Jurkat, Clone E6-1 (cell line): ENCODE measurements around the gene NEDD4L.
"Not testable (repeated sequence)": the region's sequence is repeated elsewhere in the genome, so short reads cannot be mapped to it uniquely, and the experiment has no call there.

Experiments
- DNase-seq: peaks from one replicate; pipeline ENCODE4 v3.0.0-alpha.2; 2011; ENCODE audit warnings: low read depth, low spot score
- H3K4me3 ChIP-seq: 2 replicates; pipeline ENCODE4 v1.5.1; 2011; ENCODE audit warnings: mild to moderate bottlenecking, low read length, control low read depth, moderate library complexity

The NEDD4L gene

GRCh38 chr18:58362027-58362575 lies 318.1 kb downstream of the NEDD4L start:
- no peak for DNase-seq
- H3K4me3 ChIP-seq, result no peak overlapping the region

GRCh38 chr18:58362829-58363271 lies 318.8 kb downstream of the NEDD4L start:
- no peak overlapping the region for H3K4me3 ChIP-seq
- no peak for DNase-seq

GRCh38 chr18:58363767-58364540 lies 319.9 kb downstream of the NEDD4L start:
- no peak for DNase-seq
- H3K4me3 ChIP-seq, result no peak overlapping the region

GRCh38 chr18:58364876-58365528 lies 321.0 kb downstream of the NEDD4L start:
- no peak overlapping the region for H3K4me3 ChIP-seq
- DNase-seq, result no peak

- DNase-seq, result no peak
- no peak overlapping the region for H3K4me3 ChIP-seq
Observed at GRCh38 chr18:58367425-58368140, 323.6 kb downstream of the NEDD4L start.

GRCh38 chr18:58369616-58370015 lies 325.6 kb downstream of the NEDD4L start:
- no peak for DNase-seq
- no peak overlapping the region for H3K4me3 ChIP-seq

GRCh38 chr18:58370038-58370580 lies 326.1 kb downstream of the NEDD4L start:
- no peak for DNase-seq
- H3K4me3 ChIP-seq, result no peak overlapping the region

- no peak for DNase-seq
- H3K4me3 ChIP-seq, result no peak overlapping the region
Observed at GRCh38 chr18:58370612-58371011, 326.6 kb downstream of the NEDD4L start.

- DNase-seq, result no peak
- H3K4me3 ChIP-seq, result no peak overlapping the region
Observed at GRCh38 chr18:58373481-58373880, 329.5 kb downstream of the NEDD4L start.

GRCh38 chr18:58375051-58375450 lies 331.0 kb downstream of the NEDD4L start:
- no peak for DNase-seq

GRCh38 chr18:58378411-58379379 lies 334.7 kb downstream of the NEDD4L start:
- H3K4me3 ChIP-seq, result no peak overlapping the region

More at GRCh38 chr18:58375051-58375450, 331.0 kb downstream of the NEDD4L start:
- H3K4me3 ChIP-seq, result no peak overlapping the region

GRCh38 chr18:58379443-58379842 lies 335.4 kb downstream of the NEDD4L start:
- DNase-seq, result no peak
- H3K4me3 ChIP-seq, result no peak overlapping the region

More at GRCh38 chr18:58378411-58379379, 334.7 kb downstream of the NEDD4L start:
- DNase-seq, result no peak

GRCh38 chr18:58380113-58380512 lies 336.1 kb downstream of the NEDD4L start:
- not testable (repeated sequence) for DNase-seq, H3K4me3 ChIP-seq

- no peak for DNase-seq
- H3K4me3 ChIP-seq, result no peak overlapping the region
Observed at GRCh38 chr18:58381676-58382411, 337.8 kb downstream of the NEDD4L start.

GRCh38 chr18:58382446-58382845 lies 338.4 kb downstream of the NEDD4L start:
- DNase-seq, result no peak
- no peak overlapping the region for H3K4me3 ChIP-seq

- DNase-seq, result no peak
- H3K4me3 ChIP-seq, result no peak overlapping the region
Observed at GRCh38 chr18:58385472-58385871, 341.4 kb downstream of the NEDD4L start.

- no peak overlapping the region for H3K4me3 ChIP-seq
- no peak for DNase-seq
Observed at GRCh38 chr18:58386780-58387179, 342.8 kb downstream of the NEDD4L start.

- H3K4me3 ChIP-seq, result no peak overlapping the region
- no peak for DNase-seq
Observed at GRCh38 chr18:58387716-58388115, 343.7 kb downstream of the NEDD4L start.
